GM12878 (cell line): ENCODE measurements around the gene HAPLN2. TPM values are rescaled to one million over a fixed set of nuclear protein-coding genes. Genes with fewer than 3 reads are reported as not detected.

ENCODE experiments used
- ATAC-seq: fragments of 200-7000 bp; cut with Tn5 transposase; 3 replicates; pipeline ENCODE4 v1.9.1; 2020; ENCODE audit warnings: mild to moderate bottlenecking, moderate library complexity
- BruUV-seq: library from RNA; stranded (reverse); fragments of 400-500 nt; replicated peaks from 2 replicates; lab custom pipeline; 2021; lab: Mats Ljungman, UMichigan
- CTCF ChIA-PET: fragments of 300-600 bp; sonication (Branson Sonifier 250); formaldehyde crosslinking; extraction: SDS; loops from one replicate; lab custom pipeline; 2021; ENCODE audit warnings: inconsistent platforms; lab: Yijun Ruan, JAX
- POLR2A ChIA-PET: fragments of 350-600 bp; formaldehyde crosslinking; extraction: SDS; loops from one replicate; lab custom pipeline; 2021; ENCODE audit warnings: inconsistent platforms; lab: Charles Lee
- RAD21 ChIA-PET: fragments of 300-600 bp; sonication (Branson Sonifier 250); formaldehyde crosslinking; loops from one replicate; lab custom pipeline; 2023; ENCODE audit warnings: antibody characterized with exemption; ENCODE audit not compliant: unreplicated experiment; lab: Charles Lee
- SMC1A ChIA-PET: fragments of 300-600 bp; sonication (Branson Sonifier 250); formaldehyde crosslinking; loops from one replicate; lab custom pipeline; 2023; ENCODE audit not compliant: unreplicated experiment, uncharacterized antibody; lab: Charles Lee
- DNase-seq: peaks from one replicate; pipeline ENCODE4 v3.0.0-alpha.2; 2011; ENCODE audit warnings: low read depth, low spot score
- FAIRE-seq: peaks from 3 replicates; lab custom pipeline; 2011; peaks lifted over from hg19 to GRCh38; lab: Jason Lieb, UNC
- H2AFZ ChIP-seq: 2 replicates; pipeline ENCODE4 v1.6.0; 2011; ENCODE audit warnings: low read depth, low read length, control low read depth; ENCODE audit not compliant: control insufficient read depth
- H3K27ac ChIP-seq: 2 replicates; pipeline ENCODE4 v1.5.1; 2011; ENCODE audit warnings: control low read depth; ENCODE audit not compliant: control insufficient read depth, insufficient read depth
- H3K27me3 ChIP-seq, 2 experiments: replicated peaks in 1 of 2; 2 replicates each; pipeline versions ENCODE4 v1.6.0 to v1.6.1; 2011; ENCODE audit warnings: low read length in 1 of 2; ENCODE audit not compliant: control insufficient read depth in 2 of 2, insufficient read depth in 2 of 2
- H3K36me3 ChIP-seq, 2 experiments: 2 replicates each; pipeline ENCODE4 v1.5.1; 2011; ENCODE audit warnings: low read length in 1 of 2; ENCODE audit not compliant: control insufficient read depth in 2 of 2, insufficient read depth in 2 of 2
- H3K4me1 ChIP-seq: 2 replicates; pipeline ENCODE4 v1.6.1; 2011; ENCODE audit warnings: mild to moderate bottlenecking, low read length, moderate library complexity, mixed read lengths; ENCODE audit not compliant: control insufficient read depth, insufficient read depth
- H3K4me2 ChIP-seq: 2 replicates; pipeline ENCODE4 v1.6.0; 2011; ENCODE audit warnings: control low read depth; ENCODE audit not compliant: control insufficient read depth, insufficient read depth
- H3K4me3 ChIP-seq: fragments of 200-600 bp; sonication (generic); 2 replicates; pipeline ENCODE4 v1.5.1; 2016
- H3K79me2 ChIP-seq: 2 replicates; pipeline ENCODE4 v1.6.0; 2011; ENCODE audit warnings: low read length; ENCODE audit not compliant: control insufficient read depth, insufficient read depth
- H3K9ac ChIP-seq: 2 replicates; pipeline ENCODE4 v1.8.0; 2011; ENCODE audit warnings: low read length, control low read depth, mixed read lengths; ENCODE audit not compliant: control insufficient read depth, insufficient read depth
- H3K9me3 ChIP-seq: replicated peaks from 3 replicates; pipeline ENCODE4 v1.5.1; 2011; ENCODE audit warnings: mild to moderate bottlenecking, low read length; ENCODE audit not compliant: control insufficient read depth, insufficient read depth
- H4K20me1 ChIP-seq: 2 replicates; pipeline ENCODE4 v1.6.0; 2011; ENCODE audit not compliant: control insufficient read depth, insufficient read depth
- ASH2L ChIP-seq: fragments of 300-600, 200-600 bp; sonication (generic); IDR thresholded peaks from 2 replicates; pipeline ENCODE4 v1.6.1; 2017; ENCODE audit warnings: low read depth, mild to moderate bottlenecking, borderline replicate concordance
- CBX3 ChIP-seq: fragments of 200-600 bp; sonication (generic); IDR thresholded peaks from 2 replicates; pipeline ENCODE4 v1.6.1; 2016; ENCODE audit warnings: low read depth, borderline replicate concordance
- EED ChIP-seq: sonication (generic); IDR thresholded peaks from 2 replicates; pipeline ENCODE4 v1.6.1; 2016; ENCODE audit warnings: antibody characterized with exemption, low read depth
- HDAC6 ChIP-seq: fragments of 200-600 bp; sonication (generic); IDR thresholded peaks from one replicate; pipeline ENCODE4 v1.8.0; 2017; ENCODE audit warnings: antibody characterized with exemption; ENCODE audit not compliant: unreplicated experiment
- IKZF2 ChIP-seq, 2 experiments: fragments of 450-650 bp; IDR thresholded peaks; 2 replicates each; pipeline ENCODE4 v1.6.1; 2017; ENCODE audit warnings: mild to moderate bottlenecking in 2 of 2, moderate library complexity in 2 of 2
- IRF4 ChIP-seq: IDR thresholded peaks from 2 replicates; pipeline ENCODE4 v1.6.1; 2011; ENCODE audit warnings: low read depth, low read length
- KAT2A ChIP-seq: conservative IDR thresholded peaks from 2 replicates; pipeline ENCODE4 v1.6.1; 2011; ENCODE audit warnings: low read depth, low read length; ENCODE audit not compliant: control insufficient read depth
- MXI1 ChIP-seq: fragments of 150-350 bp; IDR thresholded peaks from 2 replicates; pipeline ENCODE4 v1.6.1; 2011; ENCODE audit warnings: low read depth, mild to moderate bottlenecking, inconsistent platforms, low read length, improper control_type of control experiment
- NRF1 ChIP-seq: conservative IDR thresholded peaks from 2 replicates; pipeline ENCODE4 v1.6.1; 2011; ENCODE audit warnings: mild to moderate bottlenecking, low read depth, low read length, improper control_type of control experiment
- SIX5 ChIP-seq: IDR thresholded peaks from 2 replicates; pipeline ENCODE4 v1.6.1; 2011; ENCODE audit warnings: mild to moderate bottlenecking, low read depth, low read length, moderate library complexity; ENCODE audit not compliant: severe bottlenecking
- YY1 ChIP-seq: IDR thresholded peaks from 2 replicates; pipeline ENCODE4 v1.6.1; 2011; ENCODE audit warnings: low read depth, mild to moderate bottlenecking, low read length
- ZNF217 ChIP-seq: fragments of 450-650 bp; IDR thresholded peaks from 2 replicates; pipeline ENCODE4 v1.6.1; 2017; ENCODE audit warnings: antibody characterized with exemption, mild to moderate bottlenecking
- ZNF622 ChIP-seq: fragments of 450-650 bp; IDR thresholded peaks from 2 replicates; pipeline ENCODE4 v1.6.1; 2017; ENCODE audit warnings: mild to moderate bottlenecking, inconsistent platforms
- WGBS: methylation state at CpG from one replicate; pipeline ENCODE4 v1.1.6; 2016; ENCODE audit warnings: low lambda C conversion rate; ENCODE audit not compliant: insufficient replicate concordance, insufficient coverage; ENCODE audit errors: missing lambda C conversion rate; 5-methylcytosine and 5-hydroxymethylcytosine counted together
- in situ Hi-C: fragments of 300-500 bp; cut with MboI; formaldehyde crosslinking; loops from 9 replicates; pipeline ENCODE4 v1.14.3; 2018; ENCODE audit warnings: mixed read lengths
- intact Hi-C: fragments of 100-400 bp; cut with micrococcal nuclease; formaldehyde crosslinking; loops from one replicate; pipeline ENCODE4 v1.14.2; 2022; ENCODE audit not compliant: unreplicated experiment
- polyA plus RNA-seq, 11 experiments: library from polyadenylated mRNA; depleted of rRNA in 4 of 11; unstranded in 6 of 11; stranded (reverse) in 5 of 11; fragments of >200 nt; fragmentation: Nextera tagmentation in 4 of 11; fragmentation: Illumina TruSeq in 1 of 11; extraction: Ambion mirVana in 4 of 11; extraction: Trizol in 1 of 11; gene quantifications; 1 replicate in 1 of 11; 2 replicates in 10 of 11; pipeline versions ENCODE4 v1.2.1 to v1.2.3, GENCODE V29; 2011 to 2016; ENCODE audit warnings: inconsistent platforms in 2 of 11, missing spikeins in 2 of 11, low read depth in 1 of 11
- total RNA-seq, 4 experiments: library from RNA; depleted of rRNA in 3 of 4; stranded (reverse); fragments of >200 nt in 3 of 4; fragmentation: Illumina TruSeq in 1 of 4; extraction: Trizol in 1 of 4; gene quantifications; 2 replicates each; pipeline versions ENCODE4 v1.2.1 to v1.2.3, GENCODE V29; 2013 to 2021
- TF ChIP-seq, protein P1 (sequence below), 3 experiments: IDR thresholded peaks in 2 of 3; conservative IDR thresholded peaks in 1 of 3; 2 replicates each; pipeline ENCODE4 v1.5.1; 2011; ENCODE audit warnings: low read depth in 3 of 3, low read length in 3 of 3, mild to moderate bottlenecking in 3 of 3, control low read depth in 2 of 3, moderate library complexity in 2 of 3, inconsistent platforms in 1 of 3, mixed read lengths in 1 of 3; ENCODE audit not compliant: control insufficient read depth in 2 of 3, insufficient read depth in 1 of 3; ENCODE audit errors: extremely low read depth in 1 of 3
- TF ChIP-seq, protein P2 (sequence below): IDR thresholded peaks from 2 replicates; pipeline ENCODE4 v1.6.1; 2011; ENCODE audit warnings: low read depth, mild to moderate bottlenecking, low read length, moderate library complexity, borderline replicate concordance; ENCODE audit errors: extremely low read depth
- TF ChIP-seq, protein P3 (sequence below): IDR thresholded peaks from 2 replicates; pipeline ENCODE4 v1.6.1; 2011; ENCODE audit warnings: mild to moderate bottlenecking, low read depth, low read length, moderate library complexity; ENCODE audit not compliant: insufficient replicate concordance
- TF ChIP-seq, protein P4 (sequence below): IDR thresholded peaks from 2 replicates; pipeline ENCODE4 v1.6.1; 2012; ENCODE audit warnings: low read depth, low read length, improper control_type of control experiment
- TF ChIP-seq, protein P5 (sequence below): IDR thresholded peaks from 2 replicates; pipeline ENCODE4 v1.6.1; 2012; ENCODE audit warnings: low read depth, low read length, improper control_type of control experiment

HAPLN2 gene
- total and polyA plus RNA-seq, 10 of the 15 experiments (the other 5 are each of a cell fraction or from before 2014, with no cell fraction given), result 0.15 to 0.24 TPM; not detected in 8

DNA sequence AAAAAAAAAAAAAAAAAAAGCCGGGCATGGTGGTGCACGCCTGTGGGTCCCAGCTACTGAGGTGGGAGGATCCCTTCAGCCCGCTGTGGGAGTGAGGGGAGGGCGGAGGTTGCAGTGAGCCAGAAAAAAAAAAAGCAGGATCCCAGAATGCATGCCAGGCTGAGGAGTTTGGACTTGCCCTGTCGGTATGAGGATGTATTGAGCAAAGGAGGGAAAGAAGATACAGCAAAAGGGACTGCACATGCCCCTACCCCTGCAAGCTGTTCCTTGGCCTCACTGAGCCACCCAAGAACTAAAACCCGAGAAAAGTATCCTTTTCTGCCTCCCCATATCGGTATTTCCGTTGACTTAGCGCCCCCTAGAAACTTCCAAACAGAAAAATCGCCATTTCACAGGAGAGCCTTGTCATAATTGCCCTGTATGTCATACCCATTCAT lies 16.6 kb upstream of the HAPLN2 start:
- Histone ChIP-seq H3K36me3 (peaks cover 6% of the 10 kb centered on the region in 2 experiments; a peak in 3 of 4 replicates), H3K4me2 (peak overlapping the region; percentile 49; the same call in 1 of the 2 replicates), H2AFZ (peak overlapping the region; percentile 64), H3K4me3 (peak overlapping the region; percentile 17; the same call in 1 of the 2 replicates), H3K79me2 (peaks cover 32% of the 10 kb centered on the region), H3K27me3 (no peaks in the 10 kb centered on the region), H3K4me1 (peaks cover 12% of the 10 kb centered on the region), H3K9me3 (no peaks in the 10 kb centered on the region), H3K9ac (no peak overlapping the region), H3K27ac (no peak overlapping the region), H4K20me1 (no peaks in the 10 kb centered on the region)
- ATAC-seq, result no peak; the same call in 2 of the 3 replicates
- ChIA-PET RAD21 (interaction anchor here (0.9 to 3.2 kb wide), 3 partner anchors 11 to 216 kb away, joined by 3 to 18 read pairs (median 18); partner anchors contain the start of gene NAXE), SMC1A (interaction anchor here (0.6 to 7.7 kb wide), 5 partner anchors 11 to 244 kb away, joined by 3 to 47 read pairs (median 4); partner anchors contain the start of gene NAXE), CTCF (interaction anchor here (0.9 to 5.0 kb wide), 6 partner anchors 10 to 156 kb away, joined by 3 to 49 read pairs (median 8); partner anchors contain the start of gene NAXE), POLR2A (interaction anchor here (0.6 to 4.3 kb wide), 4 partner anchors 11 to 205 kb away, joined by 3 to 39 read pairs (median 8); partner anchors contain the start of gene NAXE)
- WGBS, result 42% methylated on average over 9 of the region's 10 CpGs
- BruUV-seq, result no TSS peak
- DNase-seq, result no peak
- in situ Hi-C loops, result loop anchor here (10.0 kb wide), 1 partner anchor 148 kb away; no protein-coding TSS in a partner anchor
- FAIRE-seq, result no peak
- intact Hi-C loops, result loop anchor here (5.0 to 10.0 kb wide), 2 partner anchors 95 to 118 kb away; no protein-coding TSS in a partner anchor
- TF ChIP-seq HDAC6 (no peak), CBX3 (no peak), KAT2A (no peak), SIX5 (no peak), ZNF217 (no peak), EED (0 out of 2 replicates have a peak, but pooled peaks have one; percentile 21), IRF4 (no peak), ASH2L (no peak), ZNF622 (no peak), IKZF2 (IDR thresholded peaks at IDR 0.05) (0 out of 4 replicates have a peak, but pooled peaks of 1 of the 2 experiments have one; percentile 17), YY1 (peak; percentile 40; the same call in 1 of the 2 replicates), MXI1 (no peak), NRF1 (no peak)
- TF ChIP-seq, protein P1, sequence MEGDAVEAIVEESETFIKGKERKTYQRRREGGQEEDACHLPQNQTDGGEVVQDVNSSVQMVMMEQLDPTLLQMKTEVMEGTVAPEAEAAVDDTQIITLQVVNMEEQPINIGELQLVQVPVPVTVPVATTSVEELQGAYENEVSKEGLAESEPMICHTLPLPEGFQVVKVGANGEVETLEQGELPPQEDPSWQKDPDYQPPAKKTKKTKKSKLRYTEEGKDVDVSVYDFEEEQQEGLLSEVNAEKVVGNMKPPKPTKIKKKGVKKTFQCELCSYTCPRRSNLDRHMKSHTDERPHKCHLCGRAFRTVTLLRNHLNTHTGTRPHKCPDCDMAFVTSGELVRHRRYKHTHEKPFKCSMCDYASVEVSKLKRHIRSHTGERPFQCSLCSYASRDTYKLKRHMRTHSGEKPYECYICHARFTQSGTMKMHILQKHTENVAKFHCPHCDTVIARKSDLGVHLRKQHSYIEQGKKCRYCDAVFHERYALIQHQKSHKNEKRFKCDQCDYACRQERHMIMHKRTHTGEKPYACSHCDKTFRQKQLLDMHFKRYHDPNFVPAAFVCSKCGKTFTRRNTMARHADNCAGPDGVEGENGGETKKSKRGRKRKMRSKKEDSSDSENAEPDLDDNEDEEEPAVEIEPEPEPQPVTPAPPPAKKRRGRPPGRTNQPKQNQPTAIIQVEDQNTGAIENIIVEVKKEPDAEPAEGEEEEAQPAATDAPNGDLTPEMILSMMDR (IDR thresholded peaks at IDR 0.05 in 2 of 3, conservative IDR thresholded peaks at IDR 0.05 in 1 of 3; ENCODE audit: control insufficient read depth in 2 of 3, extremely low read depth in 1 of 3, insufficient read depth in 1 of 3, low read depth in 3 of 3, low read length in 3 of 3), result peak; percentile 46 to 53 (median 48); a peak in 5 of 6 replicates
- TF ChIP-seq, protein P2, sequence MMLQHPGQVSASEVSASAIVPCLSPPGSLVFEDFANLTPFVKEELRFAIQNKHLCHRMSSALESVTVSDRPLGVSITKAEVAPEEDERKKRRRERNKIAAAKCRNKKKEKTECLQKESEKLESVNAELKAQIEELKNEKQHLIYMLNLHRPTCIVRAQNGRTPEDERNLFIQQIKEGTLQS, result no peak
- TF ChIP-seq, protein P3, sequence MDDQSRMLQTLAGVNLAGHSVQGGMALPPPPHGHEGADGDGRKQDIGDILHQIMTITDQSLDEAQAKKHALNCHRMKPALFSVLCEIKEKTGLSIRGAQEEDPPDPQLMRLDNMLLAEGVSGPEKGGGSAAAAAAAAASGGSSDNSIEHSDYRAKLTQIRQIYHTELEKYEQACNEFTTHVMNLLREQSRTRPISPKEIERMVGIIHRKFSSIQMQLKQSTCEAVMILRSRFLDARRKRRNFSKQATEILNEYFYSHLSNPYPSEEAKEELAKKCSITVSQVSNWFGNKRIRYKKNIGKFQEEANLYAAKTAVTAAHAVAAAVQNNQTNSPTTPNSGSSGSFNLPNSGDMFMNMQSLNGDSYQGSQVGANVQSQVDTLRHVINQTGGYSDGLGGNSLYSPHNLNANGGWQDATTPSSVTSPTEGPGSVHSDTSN, result no peak
- TF ChIP-seq, protein P4, sequence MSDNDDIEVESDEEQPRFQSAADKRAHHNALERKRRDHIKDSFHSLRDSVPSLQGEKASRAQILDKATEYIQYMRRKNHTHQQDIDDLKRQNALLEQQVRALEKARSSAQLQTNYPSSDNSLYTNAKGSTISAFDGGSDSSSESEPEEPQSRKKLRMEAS, result no peak
- TF ChIP-seq, protein P5, sequence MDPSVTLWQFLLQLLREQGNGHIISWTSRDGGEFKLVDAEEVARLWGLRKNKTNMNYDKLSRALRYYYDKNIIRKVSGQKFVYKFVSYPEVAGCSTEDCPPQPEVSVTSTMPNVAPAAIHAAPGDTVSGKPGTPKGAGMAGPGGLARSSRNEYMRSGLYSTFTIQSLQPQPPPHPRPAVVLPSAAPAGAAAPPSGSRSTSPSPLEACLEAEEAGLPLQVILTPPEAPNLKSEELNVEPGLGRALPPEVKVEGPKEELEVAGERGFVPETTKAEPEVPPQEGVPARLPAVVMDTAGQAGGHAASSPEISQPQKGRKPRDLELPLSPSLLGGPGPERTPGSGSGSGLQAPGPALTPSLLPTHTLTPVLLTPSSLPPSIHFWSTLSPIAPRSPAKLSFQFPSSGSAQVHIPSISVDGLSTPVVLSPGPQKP, result peak; percentile 71; the same call in 1 of the 2 replicates
